Adrenal gland (tissue), 12 donors: ENCODE measurements around the gene BCAS3. TPM values are rescaled to one million over a fixed set of nuclear protein-coding genes. Genes with fewer than 3 reads are reported as not detected.

ENCODE experiments used
- DNase-seq, 7 donors: peaks; one replicate each; pipeline ENCODE4 v3.0.0-alpha.2; 2019 to 2020
- H3K27ac ChIP-seq, 5 donors: fragments of 200-600 bp; sonication (generic) in 4 of 5; 1 replicate in 3 of 5; 2 replicates in 2 of 5; pipeline versions ENCODE4 v1.5.1 to v1.8.0; 2016 to 2020; ENCODE audit warnings: mild to moderate bottlenecking in 1 of 5
- H3K27me3 ChIP-seq: fragments of 200-600 bp; 2 replicates; pipeline ENCODE4 v1.8.0; 2021
- H3K36me3 ChIP-seq, 2 donors: fragments of 200-600 bp; replicated peaks in 1 of 2; 1 replicate in 1 of 2; 2 replicates in 1 of 2; pipeline versions ENCODE4 v1.5.1 to v1.8.0; 2018 to 2022
- H3K4me1 ChIP-seq, 2 donors: fragments of 200-600 bp; replicated peaks in 1 of 2; 1 replicate in 1 of 2; 2 replicates in 1 of 2; pipeline versions ENCODE4 v1.5.1 to v1.8.0; 2018 to 2021
- H3K4me3 ChIP-seq, 4 donors: fragments of 200-600 bp; sonication (generic) in 3 of 4; one replicate each; pipeline ENCODE4 v1.5.1; 2016 to 2018
- H3K9me3 ChIP-seq, 3 donors: fragments of 200-600 bp; sonication (generic) in 1 of 3; replicated peaks in 1 of 3; 1 replicate in 2 of 3; 2 replicates in 1 of 3; pipeline versions ENCODE4 v1.5.1 to v1.8.0; 2016 to 2021
- CTCF ChIP-seq, 6 experiments: fragments of 450-650 bp in 4 of 6; fragments of 200-600 bp in 2 of 6; sonication (generic) in 1 of 6; IDR thresholded peaks; 1 replicate in 5 of 6; 2 replicates in 1 of 6; pipeline versions ENCODE4 v1.5.1 to v1.8.0; 2016 to 2021; ENCODE audit warnings: antibody characterized with exemption in 6 of 6, mild to moderate bottlenecking in 2 of 6, moderate library complexity in 1 of 6
- POLR2A ChIP-seq, 2 donors: fragments of 450-650 bp; IDR thresholded peaks; one replicate each; pipeline ENCODE4 v1.6.1; 2017; ENCODE audit warnings: antibody characterized with exemption in 2 of 2, mild to moderate bottlenecking in 2 of 2, moderate library complexity in 1 of 2
- WGBS, 4 donors: extraction: QIAGEN DNeasy Blood & Tissue Kit in 2 of 4; methylation state at CpG; one replicate each; pipeline versions ENCODE4 v1.1.5 to v1.1.7; 2013 to 2017; 5-methylcytosine and 5-hydroxymethylcytosine counted together
- intact Hi-C, 2 donors: fragments of 100-400 bp; cut with DNase I; formaldehyde crosslinking; loops; one replicate each; pipeline versions ENCODE4 v1.14.1 to v1.15.0; 2022 to 2023
- polyA plus RNA-seq, 3 donors: library from polyadenylated mRNA; stranded (reverse); fragments of 200-250 nt in 2 of 3; fragments of 350-450 nt in 1 of 3; fragmentation: Illumina TruSeq in 1 of 3; extraction: RNeasy Lipid Tissue Mini Kit (QIAGEN cat#74804) in 1 of 3; gene quantifications; one replicate each; pipeline ENCODE4 v1.2.3, GENCODE V29; 2013 to 2014
- total RNA-seq, 9 donors: library from RNA; depleted of rRNA in 4 of 9; stranded (reverse); fragments of >200 nt in 4 of 9; fragments of 120-200 nt in 1 of 9; fragmentation: NEBNext Ultra II Directional in 1 of 9; extraction: Animal tissue kit (Norgen Biotek cat#: 25700) in 1 of 9; gene quantifications; one replicate each; pipeline versions ENCODE4 v1.1.0 to v1.2.4, GENCODE V29; 2013 to 2023
- donor health status: healthy with polysubstance abuse.
- donor health status: Bipolar disorder and iron deficiency.
- donor health status: DM: yes; HTN: yes; CAD: no.
- donor health status: DM: no; HTN: no; CAD: no.
- donor health status: DM: no; HTN: no; CAD: no.
- donor health status: DM: yes; HTN: yes; CAD: no.

Gene BCAS3
- total and polyA plus RNA-seq, 12 donors, result 9.4 to 105 (median 29.0) TPM

GRCh38 chr17:61382796-61383688 is 705.4 kb downstream of the BCAS3 start:
- H3K9me3 ChIP-seq, result no peaks in the 10 kb centered on the region
- intact Hi-C loops, result no loop called here
- TF ChIP-seq POLR2A (IDR thresholded peaks at IDR 0.05), result no peak
- TF ChIP-seq CTCF (IDR thresholded peaks at IDR 0.05), result no peak
- H3K4me3 ChIP-seq, result no peak overlapping the region
- no peak for DNase-seq
- H3K4me1 ChIP-seq, result no peaks in the 10 kb centered on the region
- WGBS, 4 donors, result 89 to 97% (median 94%) methylated on average over 11 to 16 of the region's 16 CpGs
- H3K27ac ChIP-seq, result no peak overlapping the region
- no peaks in the 10 kb centered on the region for H3K36me3 ChIP-seq
- no peaks in the 10 kb centered on the region for H3K27me3 ChIP-seq

- TF ChIP-seq POLR2A (IDR thresholded peaks at IDR 0.05), result no peak
- no peak for TF ChIP-seq CTCF (IDR thresholded peaks at IDR 0.05)
- no peak for DNase-seq
- 85 to 90% (median 88%) methylated on average over 11 to 18 of the region's 18 CpGs for WGBS, 4 donors
- Histone ChIP-seq H3K27ac (no peak overlapping the region), H3K36me3 (no peaks in the 10 kb centered on the region), H3K9me3 (no peaks in the 10 kb centered on the region), H3K27me3 (no peaks in the 10 kb centered on the region), H3K4me3 (no peak overlapping the region), H3K4me1 (no peaks in the 10 kb centered on the region)
- intact Hi-C loops, result no loop called here
Measured at GRCh38 chr17:61383689-61384201, 706.1 kb downstream of the BCAS3 start.

GRCh38 chr17:61384354-61384691 is 706.7 kb downstream of the BCAS3 start:
- 88 to 95% (median 91%) methylated on average over 6 to 8 of the region's 8 CpGs for WGBS, 4 donors

More at GRCh38 chr17:61384354-61384691, 706.7 kb downstream of the BCAS3 start:
- no peak for DNase-seq
- Histone ChIP-seq H3K9me3 (no peaks in the 10 kb centered on the region), H3K27me3 (no peaks in the 10 kb centered on the region), H3K27ac (no peak overlapping the region), H3K4me1 (no peaks in the 10 kb centered on the region), H3K36me3 (no peaks in the 10 kb centered on the region), H3K4me3 (no peak overlapping the region)
- TF ChIP-seq CTCF (IDR thresholded peaks at IDR 0.05) (no peak), POLR2A (IDR thresholded peaks at IDR 0.05) (no peak)
- intact Hi-C loops, result no loop called here
